KMS-11 (cell line): ENCODE measurements around the gene SPATA24.

Experiments
- H2AFZ ChIP-seq: fragments of 200-600 bp; sonication (generic); 2 replicates; pipeline ENCODE4 v1.6.1; 2016; ENCODE audit warnings: antibody characterized with exemption, mixed run types, low read depth
- H3K27ac ChIP-seq: fragments of 200-600 bp; sonication (generic); 2 replicates; pipeline ENCODE4 v1.6.1; 2016; ENCODE audit warnings: mild to moderate bottlenecking, mixed run types
- H3K27me3 ChIP-seq: fragments of 200-600 bp; sonication (generic); 2 replicates; pipeline ENCODE4 v1.6.1; 2017; ENCODE audit warnings: mild to moderate bottlenecking, low read depth, mixed run types, moderate library complexity; ENCODE audit not compliant: insufficient read depth
- H3K36me3 ChIP-seq: fragments of 200-600 bp; sonication (generic); 2 replicates; pipeline ENCODE4 v1.6.1; 2017; ENCODE audit warnings: mild to moderate bottlenecking, mixed run types; ENCODE audit not compliant: insufficient read depth
- H3K4me1 ChIP-seq: fragments of 200-600 bp; sonication (generic); 2 replicates; pipeline ENCODE4 v1.6.1; 2016; ENCODE audit warnings: mild to moderate bottlenecking, low read depth, mixed run types; ENCODE audit not compliant: poor library complexity, severe bottlenecking
- H3K4me2 ChIP-seq: fragments of 200-600 bp; sonication (generic); 2 replicates; pipeline ENCODE4 v1.7.0; 2016; ENCODE audit warnings: mild to moderate bottlenecking, mixed run types
- H3K4me3 ChIP-seq: fragments of 200-600 bp; sonication (generic); IDR thresholded peaks from 2 replicates; pipeline ENCODE4 v1.6.1; 2017; ENCODE audit warnings: low read depth, low read length, mixed read lengths; ENCODE audit not compliant: insufficient read depth
- H3K79me2 ChIP-seq: fragments of 200-600 bp; sonication (generic); 2 replicates; pipeline ENCODE4 v1.6.1; 2016; ENCODE audit warnings: low read depth, mixed run types; ENCODE audit not compliant: insufficient read depth
- H3K9ac ChIP-seq: fragments of 200-600 bp; sonication (generic); 2 replicates; pipeline ENCODE4 v1.6.1; 2016; ENCODE audit warnings: mild to moderate bottlenecking, mixed run types
- H4K20me1 ChIP-seq: fragments of 200-600 bp; sonication (generic); 2 replicates; pipeline ENCODE4 v1.6.1; 2016; ENCODE audit warnings: mild to moderate bottlenecking, mixed run types; ENCODE audit not compliant: insufficient read depth
- CTCF ChIP-seq: fragments of 200-600 bp; sonication (generic); conservative IDR thresholded peaks from 2 replicates; pipeline ENCODE4 v1.6.1; 2017; ENCODE audit warnings: low read depth, mild to moderate bottlenecking, antibody characterized with exemption, low read length, moderate library complexity, mixed read lengths

Gene SPATA24

DNA sequence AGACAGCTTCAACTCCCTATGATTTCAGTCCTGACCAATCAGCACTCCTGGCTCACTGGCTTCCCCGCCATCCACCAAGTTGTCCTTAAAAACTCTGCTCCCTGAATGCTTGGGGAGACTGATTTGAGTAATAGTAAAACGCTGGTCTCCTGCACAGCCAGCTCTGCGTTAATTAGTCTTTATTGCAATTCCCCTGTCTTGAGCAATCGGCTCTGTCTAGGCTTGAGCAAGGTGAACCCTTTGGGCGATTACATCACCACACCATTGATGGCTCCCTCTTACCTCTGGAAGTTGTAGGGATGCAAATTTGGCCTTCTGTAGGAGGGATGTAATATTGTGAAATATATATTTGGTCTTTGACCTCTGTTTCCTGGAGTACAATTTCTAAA lies 17.8 kb downstream of the SPATA24 start:
- Histone ChIP-seq H3K79me2 (peaks cover 42% of the 10 kb centered on the region), H3K4me3 (no peak overlapping the region), H3K4me1 (peaks cover 64% of the 10 kb centered on the region), H4K20me1 (no peaks in the 10 kb centered on the region), H3K27ac (peak overlapping the region; percentile 66; the same call in 1 of the 2 replicates), H3K4me2 (peak overlapping the region; percentile 87; the same call in 1 of the 2 replicates), H3K36me3 (no peaks in the 10 kb centered on the region), H2AFZ (no peak overlapping the region), H3K9ac (no peak overlapping the region; the same call in 1 of the 2 replicates), H3K27me3 (no peaks in the 10 kb centered on the region)
- no peak for TF ChIP-seq CTCF

DNA sequence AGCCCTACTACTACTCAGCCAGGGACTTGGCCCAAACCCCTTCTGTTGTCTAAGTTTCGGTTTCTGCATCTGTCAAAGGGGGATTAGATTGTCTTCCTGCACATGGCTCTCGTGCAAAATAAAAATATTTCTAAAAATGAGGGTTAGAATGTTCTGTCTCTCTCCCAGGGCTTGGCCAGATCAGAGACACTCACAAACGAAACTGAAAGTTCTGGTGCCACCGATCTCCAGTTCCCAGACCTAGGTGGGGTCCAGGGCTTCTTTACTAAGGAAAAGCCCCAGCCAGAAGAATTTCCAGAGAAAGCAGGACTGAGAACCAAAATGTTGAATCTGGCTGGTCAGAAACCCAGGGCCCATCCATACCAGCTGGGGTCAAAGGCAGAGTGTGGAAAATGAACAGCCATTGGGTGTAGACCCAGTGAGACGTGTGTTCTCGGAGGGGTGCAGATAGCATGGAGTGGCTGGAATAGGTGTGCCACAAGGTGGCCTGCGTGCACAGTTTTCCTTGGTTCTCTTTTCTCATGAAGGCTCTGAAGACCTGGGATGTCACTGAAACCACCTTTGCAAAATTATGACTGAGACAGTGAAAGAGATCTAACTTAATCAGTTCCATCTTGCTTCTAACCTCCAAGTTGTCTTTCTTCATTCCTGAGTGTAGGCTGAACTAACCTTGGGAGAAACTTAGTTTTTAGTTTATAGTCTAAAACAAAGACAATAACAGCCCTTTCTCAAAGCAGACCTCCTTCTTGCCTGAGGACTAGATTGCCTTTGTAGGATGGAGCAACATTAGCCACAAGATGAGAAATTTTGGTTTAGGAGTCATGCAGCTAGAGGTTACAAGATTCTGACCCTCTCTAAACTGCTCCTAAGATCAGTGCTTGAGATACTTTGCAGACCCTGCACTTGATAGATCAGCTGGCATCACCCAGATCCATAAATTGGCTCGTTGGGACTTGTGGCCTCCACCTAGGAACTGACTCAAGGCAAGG lies 18.5 kb downstream of the SPATA24 start:
- peaks cover 57% of the 10 kb centered on the region for H3K4me1 ChIP-seq
- H3K36me3 ChIP-seq, result no peaks in the 10 kb centered on the region
- H3K4me3 ChIP-seq, result no peak overlapping the region
- H3K27me3 ChIP-seq, result no peaks in the 10 kb centered on the region
- H3K9ac ChIP-seq, result peak overlapping the region; percentile 10; the same call in 1 of the 2 replicates
- no peaks in the 10 kb centered on the region for H4K20me1 ChIP-seq
- 0 out of 2 replicates have a peak, but pooled peaks have one; percentile 19 for TF ChIP-seq CTCF
- H3K79me2 ChIP-seq, result peaks cover 35% of the 10 kb centered on the region
- no peak overlapping the region for H2AFZ ChIP-seq
- peak overlapping the region; percentile 66 for H3K27ac ChIP-seq
- H3K4me2 ChIP-seq, result peak overlapping the region; percentile 87

DNA sequence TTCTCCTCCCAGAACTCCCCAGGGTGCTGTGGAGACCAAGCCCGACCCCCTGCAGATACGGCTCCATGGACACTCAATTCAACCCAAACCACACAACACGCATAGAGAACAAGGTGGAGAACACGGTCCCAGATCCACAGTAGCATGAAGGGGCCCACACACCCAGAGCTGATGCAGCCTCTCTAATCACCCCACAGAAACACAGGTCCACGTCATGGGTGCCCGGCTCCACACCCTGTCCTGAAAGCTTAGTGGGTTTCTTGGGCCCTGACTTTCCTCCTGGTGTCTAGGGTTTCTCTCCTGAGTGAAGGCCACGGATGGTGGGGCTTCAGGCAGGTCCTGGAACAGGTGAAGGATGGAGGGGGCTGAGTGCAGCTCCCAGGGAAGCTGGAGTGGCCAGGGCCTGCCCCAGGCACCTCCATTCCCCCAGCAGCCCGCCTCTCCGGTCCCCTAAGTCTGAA lies 19.3 kb downstream of the SPATA24 start:
- no peak for TF ChIP-seq CTCF
- Histone ChIP-seq H2AFZ (no peak overlapping the region), H3K27ac (peak overlapping the region; percentile 66), H4K20me1 (no peaks in the 10 kb centered on the region), H3K27me3 (no peaks in the 10 kb centered on the region), H3K36me3 (no peaks in the 10 kb centered on the region), H3K4me1 (peaks cover 52% of the 10 kb centered on the region), H3K4me3 (no peak overlapping the region), H3K9ac (peak overlapping the region; percentile 10; the same call in 1 of the 2 replicates), H3K79me2 (peaks cover 30% of the 10 kb centered on the region), H3K4me2 (peak overlapping the region; percentile 87)

DNA sequence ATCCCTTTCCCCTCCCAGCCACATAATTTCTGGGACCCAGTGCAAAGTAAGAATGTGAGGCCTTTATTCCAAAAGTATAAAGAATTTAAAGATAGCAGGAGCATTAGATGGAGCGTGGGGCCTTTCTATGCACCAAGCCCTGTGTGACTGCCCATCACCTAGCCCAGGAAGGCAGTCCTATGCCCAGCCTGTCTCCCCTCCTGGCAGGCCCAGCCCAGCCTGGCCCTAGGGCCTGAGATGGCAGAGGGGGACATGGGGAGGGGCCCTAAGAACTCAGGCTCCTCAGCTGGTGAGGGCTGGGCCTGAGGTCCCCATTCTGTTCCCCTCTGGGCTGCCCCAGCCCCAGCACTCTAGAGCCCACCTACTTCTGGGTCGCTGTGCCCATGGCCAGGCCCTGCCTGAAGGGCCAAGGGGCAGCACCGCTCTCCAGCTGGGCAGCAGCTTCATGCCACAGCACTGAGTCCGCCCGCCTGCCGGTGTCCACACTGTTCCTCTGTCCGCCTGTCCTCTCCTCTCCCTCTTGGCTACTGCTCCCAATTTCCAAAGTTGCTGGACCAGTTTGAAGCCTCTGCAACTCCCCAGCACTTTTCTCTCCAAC lies 19.8 kb downstream of the SPATA24 start:
- no peaks in the 10 kb centered on the region for H4K20me1 ChIP-seq
- no peak overlapping the region for H3K4me3 ChIP-seq
- H2AFZ ChIP-seq, result no peak overlapping the region
- TF ChIP-seq CTCF, result no peak
- H3K27me3 ChIP-seq, result no peaks in the 10 kb centered on the region
- H3K79me2 ChIP-seq, result peaks cover 25% of the 10 kb centered on the region
- no peak overlapping the region for H3K4me2 ChIP-seq
- H3K36me3 ChIP-seq, result no peaks in the 10 kb centered on the region
- peaks cover 52% of the 10 kb centered on the region for H3K4me1 ChIP-seq
- H3K27ac ChIP-seq, result peak overlapping the region; percentile 66; the same call in 1 of the 2 replicates
- no peak overlapping the region for H3K9ac ChIP-seq
